ENCODE data around the gene IGF1R.

Gene IGF1R

GRCh38 chr15:98951493-98952320 is 303.4 kb downstream of the IGF1R start:
- Histone ChIP-seq H3K4me2 (ENCODE audit: insufficient read depth, low read length) (peak overlapping the region; percentile 66), H3K4me1 (ENCODE audit: insufficient read depth, low read length) (peaks cover 80% of the 10 kb centered on the region), H3K79me2 (ENCODE audit: insufficient read depth, low read length) (peaks cover 37% of the 10 kb centered on the region), H4K20me1 (ENCODE audit: insufficient read depth, low read length) (no peaks in the 10 kb centered on the region), H3K9me3 (ENCODE audit: insufficient read depth, low read length, severe bottlenecking) (no peaks in the 10 kb centered on the region), H3K9ac (ENCODE audit: low read depth, low read length) (peak overlapping the region; percentile 61), H3K27me3 (ENCODE audit: insufficient read depth, low read length, poor library complexity) (no peaks in the 10 kb centered on the region), H3K4me3 (ENCODE audit: low read depth in 1 of 2, low read length in 2 of 2) (peak overlapping the region in 1 of 2 experiments; percentile 48; a peak in 2 of 4 replicates), H3K36me3 (ENCODE audit: insufficient read depth, low read length) (peaks cover 30% of the 10 kb centered on the region), H2AFZ (ENCODE audit: low read depth, low read length) (no peak overlapping the region), H3K27ac (ENCODE audit: low read length) (peak overlapping the region; percentile 91)
- peak; percentile 30 for DNase-seq
- TF ChIP-seq, protein P1, sequence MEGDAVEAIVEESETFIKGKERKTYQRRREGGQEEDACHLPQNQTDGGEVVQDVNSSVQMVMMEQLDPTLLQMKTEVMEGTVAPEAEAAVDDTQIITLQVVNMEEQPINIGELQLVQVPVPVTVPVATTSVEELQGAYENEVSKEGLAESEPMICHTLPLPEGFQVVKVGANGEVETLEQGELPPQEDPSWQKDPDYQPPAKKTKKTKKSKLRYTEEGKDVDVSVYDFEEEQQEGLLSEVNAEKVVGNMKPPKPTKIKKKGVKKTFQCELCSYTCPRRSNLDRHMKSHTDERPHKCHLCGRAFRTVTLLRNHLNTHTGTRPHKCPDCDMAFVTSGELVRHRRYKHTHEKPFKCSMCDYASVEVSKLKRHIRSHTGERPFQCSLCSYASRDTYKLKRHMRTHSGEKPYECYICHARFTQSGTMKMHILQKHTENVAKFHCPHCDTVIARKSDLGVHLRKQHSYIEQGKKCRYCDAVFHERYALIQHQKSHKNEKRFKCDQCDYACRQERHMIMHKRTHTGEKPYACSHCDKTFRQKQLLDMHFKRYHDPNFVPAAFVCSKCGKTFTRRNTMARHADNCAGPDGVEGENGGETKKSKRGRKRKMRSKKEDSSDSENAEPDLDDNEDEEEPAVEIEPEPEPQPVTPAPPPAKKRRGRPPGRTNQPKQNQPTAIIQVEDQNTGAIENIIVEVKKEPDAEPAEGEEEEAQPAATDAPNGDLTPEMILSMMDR (IDR thresholded peaks at IDR 0.05; ENCODE audit: borderline replicate concordance, extremely low read depth, low read length, poor library complexity, severe bottlenecking), result no peak
- no peak for TF ChIP-seq EZH2 (IDR thresholded peaks at IDR 0.05; ENCODE audit: borderline replicate concordance, low read depth, low read length, severe bottlenecking)
- ATAC-seq (ENCODE audit: insufficient read depth, low read depth), result no peak

GRCh38 chr15:98952381-98952803 is 304.1 kb downstream of the IGF1R start:
- Histone ChIP-seq H3K4me1 (ENCODE audit: insufficient read depth, low read length) (peaks cover 87% of the 10 kb centered on the region), H2AFZ (ENCODE audit: low read depth, low read length) (no peak overlapping the region)

DNA sequence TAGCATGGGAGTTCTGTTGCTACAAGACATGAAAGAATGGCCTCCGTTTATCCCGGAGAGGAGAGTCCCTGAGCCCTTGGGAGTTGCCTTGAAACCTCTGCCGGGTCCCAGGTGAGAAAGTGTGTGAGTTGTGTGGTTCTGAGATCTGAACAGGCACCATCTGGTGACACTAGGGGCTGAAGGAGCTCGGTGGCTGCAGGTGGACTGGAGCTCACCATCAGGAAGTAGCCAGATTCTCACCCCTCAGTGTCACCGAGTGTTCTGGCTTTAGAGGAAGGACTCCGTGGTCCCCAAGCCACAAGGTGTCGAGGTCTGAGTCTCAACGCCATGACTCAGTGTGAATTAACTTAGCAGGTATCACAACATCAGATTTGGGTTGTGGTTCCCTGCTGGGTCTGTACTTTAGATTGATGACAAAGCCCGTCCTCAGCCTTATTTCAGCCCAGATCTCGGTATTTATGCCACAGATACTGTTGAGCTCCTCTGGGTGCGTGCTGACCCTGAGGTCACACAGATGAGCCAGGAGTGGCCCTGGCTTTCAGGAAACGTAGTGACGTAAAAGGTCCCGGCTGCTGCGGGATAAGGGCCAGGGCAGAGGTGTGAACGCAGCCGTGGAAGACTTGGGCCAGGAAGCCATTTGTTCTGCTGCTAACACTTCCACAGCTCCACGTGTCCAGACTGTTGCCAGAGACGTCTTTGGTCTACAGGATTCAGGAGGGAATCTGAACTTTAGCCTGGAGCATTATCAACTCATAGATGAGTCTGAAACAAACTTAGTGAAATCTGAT is 304.9 kb downstream of the IGF1R start:
- Histone ChIP-seq H3K27me3 (ENCODE audit: insufficient read depth, low read length, poor library complexity) (no peaks in the 10 kb centered on the region), H4K20me1 (ENCODE audit: insufficient read depth, low read length) (no peaks in the 10 kb centered on the region), H3K4me3 (ENCODE audit: low read depth in 1 of 2, low read length in 2 of 2) (peak overlapping the region; percentile 1 to 48; a peak in 3 of 4 replicates), H3K9ac (ENCODE audit: low read depth, low read length) (peak overlapping the region; percentile 61), H3K9me3 (ENCODE audit: insufficient read depth, low read length, severe bottlenecking) (no peaks in the 10 kb centered on the region), H3K4me2 (ENCODE audit: insufficient read depth, low read length) (peak overlapping the region; percentile 66), H3K27ac (ENCODE audit: low read length) (peak overlapping the region; percentile 91), H2AFZ (ENCODE audit: low read depth, low read length) (peak overlapping the region; percentile 33), H3K36me3 (ENCODE audit: insufficient read depth, low read length) (peaks cover 41% of the 10 kb centered on the region), H3K79me2 (ENCODE audit: insufficient read depth, low read length) (peaks cover 52% of the 10 kb centered on the region), H3K4me1 (ENCODE audit: insufficient read depth, low read length) (peaks cover 94% of the 10 kb centered on the region)
- TF ChIP-seq, protein P1 (IDR thresholded peaks at IDR 0.05; ENCODE audit: borderline replicate concordance, extremely low read depth, low read length, poor library complexity, severe bottlenecking), result no peak
- TF ChIP-seq EZH2 (IDR thresholded peaks at IDR 0.05; ENCODE audit: borderline replicate concordance, low read depth, low read length, severe bottlenecking), result no peak
- DNase-seq (peak; percentile 69), ATAC-seq (ENCODE audit: insufficient read depth, low read depth) (peak; percentile 25)

More at GRCh38 chr15:98952381-98952803, 304.1 kb downstream of the IGF1R start:
- H3K27ac ChIP-seq (ENCODE audit: low read length), result peak overlapping the region; percentile 91
- peak overlapping the region; percentile 61 for H3K9ac ChIP-seq (ENCODE audit: low read depth, low read length)
- H3K27me3 ChIP-seq (ENCODE audit: insufficient read depth, low read length, poor library complexity), result no peaks in the 10 kb centered on the region
- peaks cover 37% of the 10 kb centered on the region for H3K36me3 ChIP-seq (ENCODE audit: insufficient read depth, low read length)
- H3K4me3 ChIP-seq (ENCODE audit: low read depth in 1 of 2, low read length in 2 of 2), result peak overlapping the region in 1 of 2 experiments; percentile 48; a peak in 2 of 4 replicates
- H3K9me3 ChIP-seq (ENCODE audit: insufficient read depth, low read length, severe bottlenecking), result no peaks in the 10 kb centered on the region
- peak overlapping the region; percentile 66 for H3K4me2 ChIP-seq (ENCODE audit: insufficient read depth, low read length)
- DNase-seq (peak; percentile 88), ATAC-seq (ENCODE audit: insufficient read depth, low read depth) (peak; percentile 71)
- TF ChIP-seq, protein P1 (IDR thresholded peaks at IDR 0.05; ENCODE audit: borderline replicate concordance, extremely low read depth, low read length, poor library complexity, severe bottlenecking), result no peak
- no peak for TF ChIP-seq EZH2 (IDR thresholded peaks at IDR 0.05; ENCODE audit: borderline replicate concordance, low read depth, low read length, severe bottlenecking)
- peaks cover 44% of the 10 kb centered on the region for H3K79me2 ChIP-seq (ENCODE audit: insufficient read depth, low read length)
- no peaks in the 10 kb centered on the region for H4K20me1 ChIP-seq (ENCODE audit: insufficient read depth, low read length)

Measured in DND-41 (cell line).